ENCODE data around the gene ACTN4.

Gene ACTN4

GRCh38 chr19:38697641-38698071 is 50.2 kb downstream of the ACTN4 start:
- DNase-seq, result no peak

GRCh38 chr19:38698225-38699026 is 51.0 kb downstream of the ACTN4 start:
- no peak for DNase-seq

GRCh38 chr19:38699027-38699346 is 51.5 kb downstream of the ACTN4 start:
- DNase-seq, result no peak

- no peak for DNase-seq
Measured at GRCh38 chr19:38699647-38700349, 52.3 kb downstream of the ACTN4 start.

- no peak for DNase-seq
Measured at GRCh38 chr19:38700350-38700901, 53.0 kb downstream of the ACTN4 start.

GRCh38 chr19:38700902-38701454 is 53.5 kb downstream of the ACTN4 start:
- no peak for DNase-seq

- DNase-seq, result no peak
Measured at GRCh38 chr19:38701455-38702063, 54.1 kb downstream of the ACTN4 start.

GRCh38 chr19:38702278-38702677 is 54.8 kb downstream of the ACTN4 start:
- DNase-seq, result no peak

- no peak for DNase-seq
Measured at GRCh38 chr19:38703509-38703908, 56.1 kb downstream of the ACTN4 start.

GRCh38 chr19:38704488-38705026 is 57.1 kb downstream of the ACTN4 start:
- DNase-seq, result no peak

GRCh38 chr19:38705197-38706019 is 58.0 kb downstream of the ACTN4 start:
- no peak for DNase-seq

GRCh38 chr19:38706792-38707511 is 59.5 kb downstream of the ACTN4 start:
- no peak for DNase-seq

GRCh38 chr19:38707512-38708114 is 60.2 kb downstream of the ACTN4 start:
- DNase-seq, result no peak

GRCh38 chr19:38708413-38709024 is 61.1 kb downstream of the ACTN4 start:
- DNase-seq, result no peak

- no peak for DNase-seq
Measured at GRCh38 chr19:38709119-38709518, 61.7 kb downstream of the ACTN4 start.

- no peak for DNase-seq
Measured at GRCh38 chr19:38709671-38710415, 62.4 kb downstream of the ACTN4 start.

- DNase-seq, result no peak
Measured at GRCh38 chr19:38710416-38710702, 62.9 kb downstream of the ACTN4 start.

- no peak for DNase-seq
Measured at GRCh38 chr19:38710928-38711725, 63.7 kb downstream of the ACTN4 start.

GRCh38 chr19:38711726-38712153 is 64.3 kb downstream of the ACTN4 start:
- no peak for DNase-seq

All from T-helper 9 cell (primary cell).